HepG2 (cell line): ENCODE results near the gene GPATCH3. TPM values are rescaled to one million over a fixed set of nuclear protein-coding genes. Genes with fewer than 3 reads are reported as not detected.

Source experiments
- IKZF1 ChIP-seq: fragments of 450-650 bp; IDR thresholded peaks from 2 replicates; pipeline ENCODE4 v1.7.1; 2016
- KMT2B ChIP-seq: IDR thresholded peaks from 2 replicates; pipeline ENCODE4 v1.6.1; 2016; ENCODE audit warnings: missing genetic modification reagents, missing compliant biosample characterization
- MED8 ChIP-seq: sonication (generic); formaldehyde crosslinking; IDR thresholded peaks from 2 replicates; pipeline ENCODE4 v1.8.1; 2023; ENCODE audit warnings: mild to moderate bottlenecking, missing genetic modification reagents; ENCODE audit not compliant: insufficient replicate concordance
- NFYB ChIP-seq: sonication (generic); formaldehyde crosslinking; IDR thresholded peaks from 2 replicates; pipeline ENCODE4 v1.4.0; 2020; ENCODE audit warnings: missing genetic modification reagents
- NONO ChIP-seq, 2 experiments: fragments of 450-650 bp in 1 of 2; sonication (generic) in 1 of 2; formaldehyde crosslinking in 1 of 2; IDR thresholded peaks in 1 of 2; conservative IDR thresholded peaks in 1 of 2; 2 replicates each; pipeline versions ENCODE4 v1.6.1 to v1.8.0; 2017 to 2022; ENCODE audit warnings: mild to moderate bottlenecking in 1 of 2, missing genetic modification reagents in 1 of 2, moderate library complexity in 1 of 2
- PHF5A ChIP-seq: IDR thresholded peaks from one replicate; pipeline ENCODE4 v1.6.1; 2018; ENCODE audit warnings: low read depth, missing genetic modification reagents; ENCODE audit not compliant: unreplicated experiment
- SAFB2 ChIP-seq: sonication (generic); formaldehyde crosslinking; IDR thresholded peaks from 2 replicates; pipeline ENCODE4 v1.5.1; 2020; ENCODE audit warnings: missing genetic modification reagents, low read depth, mild to moderate bottlenecking, borderline replicate concordance
- SALL1 ChIP-seq: sonication (generic); formaldehyde crosslinking; IDR thresholded peaks from 2 replicates; pipeline ENCODE4 v1.8.0; 2022; ENCODE audit warnings: mild to moderate bottlenecking, missing genetic modification reagents
- SKI ChIP-seq: fragments of 450-650 bp; IDR thresholded peaks from one replicate; pipeline ENCODE4 v1.6.1; 2018; ENCODE audit warnings: mild to moderate bottlenecking; ENCODE audit not compliant: partially characterized antibody
- SMARCC2 ChIP-seq: fragments of 450-650 bp; IDR thresholded peaks from 2 replicates; pipeline ENCODE4 v1.6.1; 2017; ENCODE audit warnings: antibody characterized with exemption, mild to moderate bottlenecking
- SNAI1 ChIP-seq: sonication (generic); formaldehyde crosslinking; IDR thresholded peaks from 2 replicates; pipeline ENCODE4 v1.5.0; 2020; ENCODE audit warnings: mild to moderate bottlenecking, missing genetic modification reagents, borderline replicate concordance
- SOX6 ChIP-seq, 2 experiments: fragments of 450-650 bp in 1 of 2; sonication (generic) in 1 of 2; formaldehyde crosslinking in 1 of 2; IDR thresholded peaks; 2 replicates each; pipeline versions ENCODE4 v1.4.0 to v1.6.1; 2017 to 2020; ENCODE audit warnings: antibody characterized with exemption in 1 of 2, mild to moderate bottlenecking in 1 of 2, missing genetic modification reagents in 1 of 2
- TBL1XR1 ChIP-seq: fragments of 150-350 bp; IDR thresholded peaks from 2 replicates; pipeline ENCODE4 v1.6.1; 2014; ENCODE audit warnings: borderline replicate concordance, low read length; ENCODE audit not compliant: partially characterized antibody
- TEAD3 ChIP-seq: optimal IDR thresholded peaks from 2 replicates; pipeline ENCODE3; 2016; ENCODE audit warnings: borderline replicate concordance
- U2AF1 ChIP-seq: fragments of 200-400 bp; formaldehyde crosslinking; optimal IDR thresholded peaks from 2 replicates; pipeline ENCODE3; 2017; ENCODE audit warnings: mild to moderate bottlenecking, low read depth, low read length
- ZBTB7A ChIP-seq: sonication (generic); formaldehyde crosslinking; IDR thresholded peaks from 2 replicates; pipeline ENCODE4 v1.8.0; 2022; ENCODE audit warnings: mild to moderate bottlenecking, missing genetic modification reagents
- ZC3H4 ChIP-seq: sonication (generic); formaldehyde crosslinking; IDR thresholded peaks from 2 replicates; pipeline ENCODE4 v1.4.0; 2020; ENCODE audit warnings: missing genetic modification reagents, borderline replicate concordance
- ZFP37 ChIP-seq: sonication (generic); formaldehyde crosslinking; IDR thresholded peaks from 2 replicates; pipeline ENCODE4 v1.4.0; 2020; ENCODE audit warnings: missing genetic modification reagents, borderline replicate concordance
- ZNF101 ChIP-seq: sonication (generic); formaldehyde crosslinking; IDR thresholded peaks from 2 replicates; pipeline ENCODE4 v1.4.0; 2020; ENCODE audit warnings: mild to moderate bottlenecking, low read depth, missing genetic modification reagents, borderline replicate concordance
- ZNF234 ChIP-seq: sonication (generic); formaldehyde crosslinking; conservative IDR thresholded peaks from 2 replicates; pipeline ENCODE4 v1.5.1; 2020; ENCODE audit warnings: mild to moderate bottlenecking, missing genetic modification reagents
- ZNF3 ChIP-seq: IDR thresholded peaks from 2 replicates; pipeline ENCODE4 v1.7.0; 2017; ENCODE audit warnings: inconsistent platforms
- ZNF432 ChIP-seq: sonication (generic); formaldehyde crosslinking; IDR thresholded peaks from 2 replicates; pipeline ENCODE4 v1.5.0; 2020; ENCODE audit warnings: missing genetic modification reagents, mild to moderate bottlenecking, borderline replicate concordance
- ZNF549 ChIP-seq: sonication (generic); formaldehyde crosslinking; IDR thresholded peaks from 2 replicates; pipeline ENCODE4 v1.5.0; 2020; ENCODE audit warnings: missing genetic modification reagents
- ZNF660 ChIP-seq: sonication (generic); formaldehyde crosslinking; IDR thresholded peaks from 2 replicates; pipeline ENCODE4 v1.5.1; 2020; ENCODE audit warnings: mild to moderate bottlenecking, low read depth, missing genetic modification reagents, borderline replicate concordance
- ZNF816 ChIP-seq: sonication (generic); formaldehyde crosslinking; IDR thresholded peaks from 2 replicates; pipeline ENCODE4 v1.8.0; 2022; ENCODE audit warnings: missing genetic modification reagents, mild to moderate bottlenecking, borderline replicate concordance
- polyA plus RNA-seq, 8 experiments: library from polyadenylated mRNA; depleted of rRNA in 3 of 8; stranded (reverse) in 7 of 8; unstranded in 1 of 8; fragments of >200 nt; fragmentation: Illumina TruSeq in 4 of 8; extraction: Trizol in 4 of 8; gene quantifications; 2 replicates each; pipeline versions ENCODE4 v1.2.1 to v1.2.3, GENCODE V29; 2011 to 2016; ENCODE audit warnings: low read depth in 4 of 8, missing spikeins in 1 of 8, mixed read lengths in 1 of 8; ENCODE audit not compliant: insufficient read depth in 1 of 8
- total RNA-seq, 5 experiments: library from RNA; depleted of rRNA; stranded (reverse); fragments of >200 nt; fragmentation: Illumina TruSeq; extraction: Trizol; gene quantifications; 2 replicates each; pipeline ENCODE4 v1.2.3, GENCODE V29; 2016; ENCODE audit warnings: low read depth in 1 of 5
- TF ChIP-seq, protein P1 (sequence below): sonication (generic); formaldehyde crosslinking; IDR thresholded peaks from 2 replicates; pipeline ENCODE4 v1.4.0; 2020; ENCODE audit warnings: mild to moderate bottlenecking, missing genetic modification reagents
- TF ChIP-seq, protein P2 (sequence below): sonication (generic); formaldehyde crosslinking; IDR thresholded peaks from 2 replicates; pipeline ENCODE4 v1.5.0; 2020; ENCODE audit warnings: missing genetic modification reagents

The GPATCH3 gene
- total and polyA plus RNA-seq, 2 of the 13 experiments (the other 11 are each of a cell fraction or from before 2014, with no cell fraction given) = 8.3 to 11.0 TPM

DNA sequence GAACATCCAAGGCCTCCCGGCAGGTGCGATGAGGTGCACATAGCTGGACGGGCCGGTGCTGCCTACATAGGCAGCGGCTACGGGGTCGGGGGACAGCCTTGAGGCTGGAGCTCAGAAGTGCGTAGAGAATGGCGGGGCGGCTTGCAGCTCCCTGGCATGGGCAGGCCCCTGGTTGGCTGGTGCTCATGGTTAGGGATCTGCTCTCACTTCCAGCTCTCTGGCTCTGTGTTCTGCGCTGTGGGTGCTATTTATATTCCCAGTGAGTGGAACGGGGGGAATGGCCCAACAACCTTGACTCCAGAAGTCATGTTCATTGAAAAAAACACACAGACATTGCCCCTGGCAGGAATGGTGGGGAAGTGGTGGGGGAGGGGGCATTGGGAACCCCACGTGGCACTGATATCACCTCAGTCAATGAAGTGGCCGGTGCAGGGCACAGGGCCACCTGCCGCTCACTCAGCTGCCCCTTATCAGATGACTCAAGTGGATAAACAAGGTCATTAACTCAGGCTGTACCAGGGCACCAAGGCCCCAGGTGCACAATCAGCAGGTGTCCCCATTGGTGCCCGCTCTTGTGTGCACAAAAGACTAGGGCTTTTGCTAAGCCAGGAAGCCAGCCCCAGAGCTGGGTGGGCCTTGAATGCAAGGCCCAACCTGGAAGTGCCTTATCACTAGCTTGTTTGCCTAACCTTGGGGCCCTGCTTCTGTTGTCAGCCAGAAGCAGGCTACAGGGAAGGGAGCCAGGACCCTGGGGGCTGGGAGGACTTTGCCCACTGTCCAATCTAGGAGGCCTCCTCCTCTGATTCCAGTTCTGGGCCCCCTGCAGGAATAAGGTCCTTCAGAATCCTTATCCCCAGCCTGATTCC is 13.7 kb upstream of the GPATCH3 start, which contains the start of gene NR0B2 (continued):
- TF ChIP-seq PHF5A (CRISPR knock-in tag) (peak; percentile 79), ZNF432 (CRISPR knock-in tag) (peak; percentile 75; the same call in 1 of the 2 replicates), IKZF1 (no peak), ZC3H4 (CRISPR knock-in tag) (peak; percentile 39; the same call in 1 of the 2 replicates), ZNF660 (CRISPR knock-in tag) (no peak), ZFP37 (CRISPR knock-in tag) (peak; percentile 31), U2AF1 (peak; percentile 97), TEAD3 (CRISPR knock-in tag) (peak; percentile 82), NONO (IDR thresholded peaks at IDR 0.05) (no peak), NONO (CRISPR knock-in tag; conservative IDR thresholded peaks at IDR 0.05) (peak; percentile 97), ZNF234 (CRISPR knock-in tag) (0 out of 2 replicates have a peak, but pooled peaks have one; percentile 52), SMARCC2 (no peak; the same call in 1 of the 2 replicates), SKI (peak; percentile 99), KMT2B (CRISPR knock-in tag) (peak; percentile 39; the same call in 1 of the 2 replicates), SOX6 (IDR thresholded peaks at IDR 0.05) (no peak), SOX6 (CRISPR knock-in tag; IDR thresholded peaks at IDR 0.05) (peak; percentile 98), ZNF549 (CRISPR knock-in tag) (no peak), SAFB2 (CRISPR knock-in tag) (peak; percentile 26; the same call in 1 of the 2 replicates), MED8 (CRISPR knock-in tag) (peak; percentile 96), ZNF816 (CRISPR knock-in tag) (peak; percentile 57; the same call in 1 of the 2 replicates), NFYB (CRISPR knock-in tag) (peak; percentile 52), ZNF101 (CRISPR knock-in tag) (peak; percentile 92), TBL1XR1 (peak; percentile 97), SNAI1 (peak; percentile 98; the same call in 1 of the 2 replicates), ZBTB7A (CRISPR knock-in tag) (peak; percentile 98), ZNF3 (no peak), SALL1 (CRISPR knock-in tag) (peak; percentile 88)
- TF ChIP-seq, protein P1, sequence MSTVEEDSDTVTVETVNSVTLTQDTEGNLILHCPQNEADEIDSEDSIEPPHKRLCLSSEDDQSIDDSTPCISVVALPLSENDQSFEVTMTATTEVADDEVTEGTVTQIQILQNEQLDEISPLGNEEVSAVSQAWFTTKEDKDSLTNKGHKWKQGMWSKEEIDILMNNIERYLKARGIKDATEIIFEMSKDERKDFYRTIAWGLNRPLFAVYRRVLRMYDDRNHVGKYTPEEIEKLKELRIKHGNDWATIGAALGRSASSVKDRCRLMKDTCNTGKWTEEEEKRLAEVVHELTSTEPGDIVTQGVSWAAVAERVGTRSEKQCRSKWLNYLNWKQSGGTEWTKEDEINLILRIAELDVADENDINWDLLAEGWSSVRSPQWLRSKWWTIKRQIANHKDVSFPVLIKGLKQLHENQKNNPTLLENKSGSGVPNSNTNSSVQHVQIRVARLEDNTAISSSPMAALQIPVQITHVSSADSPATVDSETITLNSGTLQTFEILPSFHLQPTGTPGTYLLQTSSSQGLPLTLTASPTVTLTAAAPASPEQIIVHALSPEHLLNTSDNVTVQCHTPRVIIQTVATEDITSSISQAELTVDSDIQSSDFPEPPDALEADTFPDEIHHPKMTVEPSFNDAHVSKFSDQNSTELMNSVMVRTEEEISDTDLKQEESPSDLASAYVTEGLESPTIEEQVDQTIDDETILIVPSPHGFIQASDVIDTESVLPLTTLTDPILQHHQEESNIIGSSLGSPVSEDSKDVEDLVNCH (CRISPR knock-in tag) = peak; percentile 83; the same call in 1 of the 2 replicates
- TF ChIP-seq, protein P2, sequence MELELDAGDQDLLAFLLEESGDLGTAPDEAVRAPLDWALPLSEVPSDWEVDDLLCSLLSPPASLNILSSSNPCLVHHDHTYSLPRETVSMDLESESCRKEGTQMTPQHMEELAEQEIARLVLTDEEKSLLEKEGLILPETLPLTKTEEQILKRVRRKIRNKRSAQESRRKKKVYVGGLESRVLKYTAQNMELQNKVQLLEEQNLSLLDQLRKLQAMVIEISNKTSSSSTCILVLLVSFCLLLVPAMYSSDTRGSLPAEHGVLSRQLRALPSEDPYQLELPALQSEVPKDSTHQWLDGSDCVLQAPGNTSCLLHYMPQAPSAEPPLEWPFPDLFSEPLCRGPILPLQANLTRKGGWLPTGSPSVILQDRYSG (CRISPR knock-in tag) = no peak
